Gastroesophageal sphincter (tissue), 4 donors: ENCODE results near the gene TAF1B. TPM values are rescaled to one million over a fixed set of nuclear protein-coding genes. Genes with fewer than 3 reads are reported as not detected.

ENCODE experiments used
- ATAC-seq: fragments of 150-250 bp; one replicate; pipeline ENCODE4 v1.9.1; 2016; ENCODE audit warnings: mild to moderate bottlenecking, moderate library complexity
- H3K27ac ChIP-seq, 4 donors: fragments of 200-600 bp; sonication (generic) in 3 of 4; 1 replicate in 3 of 4; 2 replicates in 1 of 4; pipeline ENCODE4 v1.5.1; 2016 to 2019
- H3K27me3 ChIP-seq: fragments of 200-600 bp; sonication (generic); one replicate; pipeline ENCODE4 v1.5.1; 2019
- H3K36me3 ChIP-seq, 2 donors: fragments of 200-600 bp; sonication (generic); one replicate each; pipeline ENCODE4 v1.5.1; 2019; ENCODE audit warnings: control low read depth in 1 of 2
- H3K4me1 ChIP-seq, 3 donors: fragments of 200-600 bp; sonication (generic); 1 replicate in 2 of 3; 2 replicates in 1 of 3; pipeline ENCODE4 v1.5.1; 2016 to 2019; ENCODE audit warnings: control low read depth in 2 of 3
- H3K4me3 ChIP-seq, 2 donors: fragments of 200-600 bp; sonication (generic); one replicate each; pipeline ENCODE4 v1.5.1; 2019; ENCODE audit warnings: mild to moderate bottlenecking in 1 of 2, moderate library complexity in 1 of 2
- H3K9me3 ChIP-seq, 3 donors: fragments of 200-600 bp; sonication (generic); one replicate each; pipeline ENCODE4 v1.5.1; 2017 to 2019; ENCODE audit warnings: control low read depth in 2 of 3
- CTCF ChIP-seq, 4 experiments: fragments of 200-600 bp in 2 of 4; fragments of 450-650 bp in 2 of 4; sonication (generic) in 1 of 4; IDR thresholded peaks; one replicate each; pipeline ENCODE4 v1.5.1; 2017 to 2019; ENCODE audit warnings: antibody characterized with exemption in 4 of 4, mild to moderate bottlenecking in 2 of 4, moderate library complexity in 2 of 4
- EP300 ChIP-seq: sonication (generic); formaldehyde crosslinking; IDR thresholded peaks from one replicate; pipeline ENCODE4 v1.6.1; 2017; ENCODE audit warnings: antibody characterized with exemption, mild to moderate bottlenecking
- POLR2A ChIP-seq, 2 donors: fragments of 450-650 bp; IDR thresholded peaks; one replicate each; pipeline ENCODE4 v1.6.1; 2017; ENCODE audit warnings: antibody characterized with exemption in 2 of 2, mild to moderate bottlenecking in 2 of 2, moderate library complexity in 1 of 2
- POLR2AphosphoS5 ChIP-seq: sonication (generic); formaldehyde crosslinking; IDR thresholded peaks from one replicate; pipeline ENCODE4 v1.6.1; 2017; ENCODE audit warnings: antibody characterized with exemption
- WGBS, 2 donors: methylation state at CpG; one replicate each; pipeline ENCODE4 v1.1.5; 2018; ENCODE audit warnings: low coverage in 1 of 2; 5-methylcytosine and 5-hydroxymethylcytosine counted together
- total RNA-seq, 4 donors: library from RNA; depleted of rRNA; stranded (reverse); fragments of >200 nt; gene quantifications; one replicate each; pipeline ENCODE4 v1.1.0, GENCODE V29; 2016

TAF1B gene
- total RNA-seq, 4 donors from 2014 or later: 6.2 to 15.6 (median 8.5) TPM

DNA sequence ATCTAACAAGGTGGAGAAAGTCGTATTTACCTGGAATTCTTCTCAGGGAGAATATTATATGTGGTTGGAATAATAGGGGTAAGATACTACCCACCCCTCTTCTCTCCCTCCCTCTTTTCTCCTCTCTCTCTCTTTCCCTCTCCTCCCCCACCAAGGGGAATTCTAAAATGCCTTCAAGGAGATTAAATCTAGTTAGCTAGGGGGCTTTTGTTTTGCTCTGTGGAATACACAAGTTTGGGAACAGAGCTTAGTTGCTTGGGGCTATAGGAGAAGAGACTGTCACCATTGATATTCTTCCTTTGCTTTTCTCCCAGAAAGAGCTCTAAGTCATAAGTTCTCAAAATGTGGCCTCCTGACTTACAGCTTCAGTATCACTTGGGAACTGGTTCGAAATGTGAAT is 34.5 kb downstream of the TAF1B start:
- 95 to 100% methylated on average over 2 of the region's 2 CpGs for WGBS, 2 donors
- TF ChIP-seq POLR2AphosphoS5 (no peak), CTCF (IDR thresholded peaks at IDR 0.05) (no peak), EP300 (no peak), POLR2A (IDR thresholded peaks at IDR 0.05) (no peak)
- Histone ChIP-seq H3K4me3 (no peak overlapping the region), H3K27me3 (no peaks in the 10 kb centered on the region), H3K4me1 (no peaks in the 10 kb centered on the region), H3K36me3 (peaks cover 0 to 76% of the 10 kb centered on the region in 2 donors), H3K9me3 (no peaks in the 10 kb centered on the region), H3K27ac (no peak overlapping the region)
- ATAC-seq: no peak

DNA sequence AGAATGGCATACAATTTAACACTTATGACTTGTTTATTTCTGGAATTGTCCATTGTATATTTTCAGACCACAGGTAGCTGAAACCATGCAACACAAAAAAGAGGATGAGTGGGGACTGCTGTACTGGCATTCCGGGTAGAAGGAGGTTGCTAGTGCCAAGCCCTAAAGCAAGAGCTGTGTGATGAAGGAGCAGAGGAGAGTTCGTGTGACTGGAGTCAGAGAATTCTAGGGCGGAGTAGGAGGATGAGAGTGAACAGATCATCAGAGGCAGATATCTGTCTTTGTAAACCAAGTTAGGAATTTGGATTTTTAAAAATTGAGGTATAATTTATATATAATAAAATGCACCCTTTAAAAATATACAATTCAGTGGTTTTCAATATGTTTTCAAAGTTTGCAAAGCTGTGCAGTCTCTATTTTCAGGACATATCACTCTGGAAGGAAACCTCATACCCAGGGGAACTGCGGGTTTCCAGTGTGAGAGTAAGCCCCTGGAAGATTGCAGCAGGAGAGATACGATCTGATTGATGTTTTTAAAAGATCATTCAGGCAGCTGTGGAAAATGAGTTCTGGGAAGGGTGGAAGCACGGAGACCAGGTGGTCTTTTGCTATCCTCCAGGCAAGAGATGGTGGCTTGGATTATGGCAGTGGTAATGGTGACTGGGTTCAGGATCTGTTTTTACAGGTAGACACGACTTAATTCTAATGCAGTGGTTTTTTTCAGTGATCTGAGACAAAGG is 36.4 kb downstream of the TAF1B start:
- H3K27ac ChIP-seq: no peak overlapping the region
- ATAC-seq: no peak
- no peak for TF ChIP-seq POLR2A (IDR thresholded peaks at IDR 0.05)
- no peak for TF ChIP-seq POLR2AphosphoS5
- TF ChIP-seq EP300: no peak
- TF ChIP-seq CTCF (IDR thresholded peaks at IDR 0.05): no peak
- no peaks in the 10 kb centered on the region for H3K27me3 ChIP-seq
- H3K9me3 ChIP-seq: no peaks in the 10 kb centered on the region
- H3K4me1 ChIP-seq: no peaks in the 10 kb centered on the region
- H3K36me3 ChIP-seq: peaks cover 0 to 72% of the 10 kb centered on the region in 2 donors
- no peak overlapping the region for H3K4me3 ChIP-seq
- 88 to 89% methylated on average over 6 to 7 of the region's 7 CpGs for WGBS, 2 donors

DNA sequence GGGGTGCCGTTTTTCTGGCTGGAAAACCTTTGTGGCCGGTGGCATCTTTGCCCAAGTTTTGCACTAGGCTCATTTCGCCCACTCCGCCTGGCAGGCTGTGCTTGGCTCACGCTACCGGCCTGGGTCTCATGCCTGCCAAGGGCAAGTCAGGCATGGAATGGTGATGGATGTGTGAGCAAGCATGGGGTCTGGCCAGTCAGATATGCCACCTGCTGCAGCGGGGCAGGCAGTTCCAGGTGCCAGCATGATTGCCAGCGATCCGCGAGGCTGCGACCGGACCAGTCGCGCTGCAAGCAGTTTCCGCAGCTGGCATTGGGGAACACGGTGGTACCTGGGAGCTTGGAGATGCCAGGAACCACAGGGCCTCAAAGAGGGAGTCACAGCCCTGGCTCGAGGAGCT is 40.6 kb downstream of the TAF1B start:
- Histone ChIP-seq H3K36me3 (peaks cover 0 to 55% of the 10 kb centered on the region in 2 donors), H3K27ac (no peak overlapping the region), H3K4me3 (no peak overlapping the region), H3K27me3 (no peaks in the 10 kb centered on the region), H3K4me1 (no peaks in the 10 kb centered on the region), H3K9me3 (peaks cover 0 to 10% (median 0%) of the 10 kb centered on the region in 3 donors)
- 85% methylated on average over 2 of the region's 17 CpGs; no CpG with 5 or more reads in 1 of the 2 donors for WGBS, 2 donors
- ATAC-seq: no peak
- TF ChIP-seq POLR2A (IDR thresholded peaks at IDR 0.05) (no peak), EP300 (no peak), POLR2AphosphoS5 (no peak), CTCF (IDR thresholded peaks at IDR 0.05) (no peak)

DNA sequence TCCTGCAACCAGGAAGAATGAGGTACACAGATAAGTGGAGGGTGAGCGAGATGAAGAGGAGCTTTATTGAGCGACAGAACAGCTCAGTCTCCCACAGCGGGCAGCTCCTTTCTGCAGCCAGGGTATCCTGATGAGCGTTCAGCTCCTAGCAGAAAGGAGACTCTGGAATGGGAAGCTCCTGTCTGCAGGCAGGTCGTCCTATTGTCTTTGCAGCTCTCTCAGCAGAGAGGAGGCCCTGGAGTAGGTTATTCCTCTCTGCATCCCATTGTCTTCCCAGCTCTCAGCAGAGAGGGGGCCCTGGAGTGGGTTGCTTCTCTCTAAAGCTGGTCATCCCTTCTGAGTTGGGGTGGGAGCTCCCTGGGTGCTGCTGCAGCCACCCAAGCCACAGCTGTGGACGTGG is 41.2 kb downstream of the TAF1B start:
- Histone ChIP-seq H3K9me3 (peaks cover 0 to 10% (median 0%) of the 10 kb centered on the region in 3 donors), H3K27me3 (no peaks in the 10 kb centered on the region), H3K4me3 (no peak overlapping the region), H3K36me3 (peaks cover 0 to 52% of the 10 kb centered on the region in 2 donors), H3K27ac (no peak overlapping the region), H3K4me1 (no peaks in the 10 kb centered on the region)
- no peak for ATAC-seq
- WGBS, 2 donors: 80 to 93% methylated on average over 2 to 5 of the region's 6 CpGs
- TF ChIP-seq CTCF (IDR thresholded peaks at IDR 0.05): no peak
- TF ChIP-seq EP300: no peak
- TF ChIP-seq POLR2AphosphoS5: no peak
- no peak for TF ChIP-seq POLR2A (IDR thresholded peaks at IDR 0.05)
